HG02852 (cell line): Measurements from ENCODE around the gene MAP3K2.

ENCODE experiments used
- ATAC-seq: cut with Tn5 transposase; IDR thresholded peaks from one replicate; pipeline ENCODE4 v1.9.1; 2021; ENCODE audit warnings: mild to moderate bottlenecking, moderate library complexity; ENCODE audit not compliant: unreplicated experiment

Gene MAP3K2

GRCh38 chr2:127386246-127386645 lies 1.5 kb downstream of the MAP3K2 start:
- ATAC-seq = no peak

GRCh38 chr2:127384529-127384928 lies 3.2 kb downstream of the MAP3K2 start:
- ATAC-seq = no peak

- no peak for ATAC-seq
These were observed 4.9 kb downstream of the MAP3K2 start for GRCh38 chr2:127382831-127383230.

GRCh38 chr2:127381762-127382161 lies 6.0 kb downstream of the MAP3K2 start:
- no peak for ATAC-seq

- no peak for ATAC-seq
These were observed 7.9 kb downstream of the MAP3K2 start for GRCh38 chr2:127379712-127380355.

GRCh38 chr2:127378720-127379119 lies 9.1 kb downstream of the MAP3K2 start:
- no peak for ATAC-seq

- ATAC-seq = no peak
These were observed 10.5 kb downstream of the MAP3K2 start for GRCh38 chr2:127377262-127377661.

GRCh38 chr2:127376257-127376656 lies 11.5 kb downstream of the MAP3K2 start:
- no peak for ATAC-seq

GRCh38 chr2:127373362-127374083 lies 14.3 kb downstream of the MAP3K2 start:
- no peak for ATAC-seq

- no peak for ATAC-seq
These were observed 16.7 kb downstream of the MAP3K2 start for GRCh38 chr2:127371037-127371436.

GRCh38 chr2:127370010-127370409 lies 17.8 kb downstream of the MAP3K2 start:
- no peak for ATAC-seq

GRCh38 chr2:127365211-127365643 lies 22.5 kb downstream of the MAP3K2 start:
- ATAC-seq = no peak

GRCh38 chr2:127362971-127363370 lies 24.8 kb downstream of the MAP3K2 start:
- ATAC-seq = no peak

- no peak for ATAC-seq
These were observed 25.6 kb downstream of the MAP3K2 start for GRCh38 chr2:127361929-127362885.

GRCh38 chr2:127360242-127360641 lies 27.5 kb downstream of the MAP3K2 start:
- no peak for ATAC-seq

- ATAC-seq = no peak
These were observed 28.3 kb downstream of the MAP3K2 start for GRCh38 chr2:127359520-127359919.

- no peak for ATAC-seq
These were observed 28.8 kb downstream of the MAP3K2 start for GRCh38 chr2:127358971-127359370.

GRCh38 chr2:127358044-127358443 lies 29.7 kb downstream of the MAP3K2 start:
- ATAC-seq = no peak

GRCh38 chr2:127357591-127357990 lies 30.2 kb downstream of the MAP3K2 start:
- ATAC-seq = no peak

GRCh38 chr2:127356531-127356930 lies 31.2 kb downstream of the MAP3K2 start:
- no peak for ATAC-seq

GRCh38 chr2:127355407-127356008 lies 32.3 kb downstream of the MAP3K2 start:
- ATAC-seq = no peak
